AG08396 (cell line): ENCODE measurements around the gene PTPN20.

Experiments
- DNase-seq: peaks from one replicate; pipeline ENCODE4 v3.0.0; 2012; ENCODE audit warnings: low spot score, mixed read lengths

Gene PTPN20

GRCh38 chr10:47035171-47035818 is 124.1 kb downstream of the PTPN20 start:
- no peak for DNase-seq

GRCh38 chr10:47035819-47036337 is 124.7 kb downstream of the PTPN20 start:
- DNase-seq = no peak

- no peak for DNase-seq
Measured at GRCh38 chr10:47036771-47037170, 125.5 kb downstream of the PTPN20 start.

GRCh38 chr10:47037654-47038425 is 126.6 kb downstream of the PTPN20 start:
- DNase-seq = no peak

- DNase-seq = no peak
Measured at GRCh38 chr10:47038881-47039561, 127.8 kb downstream of the PTPN20 start.

GRCh38 chr10:47039562-47039913 is 128.3 kb downstream of the PTPN20 start:
- no peak for DNase-seq

GRCh38 chr10:47040041-47040491 is 128.8 kb downstream of the PTPN20 start:
- DNase-seq = no peak

- DNase-seq = no peak
Measured at GRCh38 chr10:47040681-47041080, 129.5 kb downstream of the PTPN20 start.

GRCh38 chr10:47041396-47042198 is 130.4 kb downstream of the PTPN20 start:
- no peak for DNase-seq

GRCh38 chr10:47042199-47042473 is 130.9 kb downstream of the PTPN20 start:
- DNase-seq = no peak

- no peak for DNase-seq
Measured at GRCh38 chr10:47042780-47043750, 131.8 kb downstream of the PTPN20 start.

GRCh38 chr10:47043928-47044538 is 132.8 kb downstream of the PTPN20 start:
- no peak for DNase-seq

- DNase-seq = no peak
Measured at GRCh38 chr10:47044741-47045140, 133.5 kb downstream of the PTPN20 start.

GRCh38 chr10:47045331-47045861 is 134.2 kb downstream of the PTPN20 start:
- no peak for DNase-seq

- no peak for DNase-seq
Measured at GRCh38 chr10:47046321-47047126, 135.3 kb downstream of the PTPN20 start.

GRCh38 chr10:47047127-47047504 is 135.9 kb downstream of the PTPN20 start:
- DNase-seq = no peak

- DNase-seq = peak; percentile 78
Measured at GRCh38 chr10:47047577-47048525, 136.6 kb downstream of the PTPN20 start.

- no peak for DNase-seq
Measured at GRCh38 chr10:47048526-47048905, 137.3 kb downstream of the PTPN20 start.
